ENCODE results near the gene CEACAM7. TPM values are rescaled to one million over a fixed set of nuclear protein-coding genes. Genes with fewer than 3 reads are reported as not detected.

The CEACAM7 gene
- total and polyA plus RNA-seq, 2 donors (not counting 1 experiment from before 2014, with no cell fraction given), result not detected

GRCh38 chr19:41682437-41682836 is 5.6 kb downstream of the CEACAM7 start:
- CTCF ChIA-PET, result interaction anchor here (1.2 kb wide), 1 partner anchor 25 kb away, joined by 3 read pairs; no protein-coding TSS in a partner anchor
- Histone ChIP-seq H3K27me3 (replicated peaks in 1 of 4; ENCODE audit: control extremely low read depth in 1 of 4, control insufficient read depth in 3 of 4, insufficient read depth in 4 of 4, low read length in 3 of 4) (peaks cover 0 to 10% (median 2%) of the 10 kb centered on the region in 4 experiments), H2AFZ (ENCODE audit: insufficient read depth, low read depth, low read length, poor library complexity, severe bottlenecking) (no peak overlapping the region), H3K9me3 (ENCODE audit: control extremely low read depth in 1 of 3, control insufficient read depth in 2 of 3, insufficient read depth in 1 of 3, low read length in 2 of 3) (no peaks in the 10 kb centered on the region), H3K36me3 (replicated peaks in 1 of 2; ENCODE audit: control extremely low read depth in 1 of 2, control insufficient read depth in 1 of 2, extremely low read depth in 1 of 2, insufficient read depth in 2 of 2, low read length in 1 of 2) (no peaks in the 10 kb centered on the region), H3K9ac (ENCODE audit: low read length) (no peak overlapping the region), H3K4me2 (replicated peaks; ENCODE audit: low read depth, low read length, poor library complexity, severe bottlenecking) (no peak overlapping the region), H3K4me3 (ENCODE audit: control extremely low read depth in 1 of 5, extremely low read depth in 1 of 5, insufficient read depth in 1 of 5, low read depth in 2 of 5, low read length in 4 of 5) (no peak overlapping the region), H4K20me1 (ENCODE audit: control insufficient read depth, insufficient read depth, low read length, poor library complexity, severe bottlenecking) (no peaks in the 10 kb centered on the region), H3K27ac (ENCODE audit: low read length in 2 of 2) (no peak overlapping the region), H3K79me2 (ENCODE audit: control insufficient read depth, insufficient read depth, low read length) (no peaks in the 10 kb centered on the region), H3K4me1 (ENCODE audit: control insufficient read depth in 2 of 2, insufficient read depth in 2 of 2, low read length in 2 of 2) (no peaks in the 10 kb centered on the region)
- Mint-ChIP-seq H3K27ac (no peak overlapping the region), H3K4me1 (no peaks in the 10 kb centered on the region), H3K4me3 (no peak overlapping the region), H3K27me3 (peaks cover 53% of the 10 kb centered on the region), H3K9me3 (ENCODE audit: insufficient read depth) (no peaks in the 10 kb centered on the region)
- DNase-seq (no peak), ATAC-seq (ENCODE audit: low read depth) (no peak)
- no peak for TF ChIP-seq EZH2 (IDR thresholded peaks at IDR 0.05; ENCODE audit: borderline replicate concordance, insufficient read depth, low read depth, low read length, poor library complexity, severe bottlenecking)
- TF ChIP-seq CTCF (IDR thresholded peaks at IDR 0.05), result no peak
- POLR2A ChIA-PET, result no interaction called here
- WGBS (ENCODE audit: insufficient coverage), result 75% methylated on average over 4 of the region's 6 CpGs
- intact Hi-C loops (cut with micrococcal nuclease), result no loop called here

- Histone ChIP-seq H3K79me2 (ENCODE audit: control insufficient read depth, insufficient read depth, low read length) (no peaks in the 10 kb centered on the region), H3K27me3 (replicated peaks in 1 of 4; ENCODE audit: control extremely low read depth in 1 of 4, control insufficient read depth in 3 of 4, insufficient read depth in 4 of 4, low read length in 3 of 4) (peaks cover 0 to 9% (median 7%) of the 10 kb centered on the region in 4 experiments), H3K4me1 (ENCODE audit: control insufficient read depth in 2 of 2, insufficient read depth in 2 of 2, low read length in 2 of 2) (no peaks in the 10 kb centered on the region), H3K36me3 (replicated peaks in 1 of 2; ENCODE audit: control extremely low read depth in 1 of 2, control insufficient read depth in 1 of 2, extremely low read depth in 1 of 2, insufficient read depth in 2 of 2, low read length in 1 of 2) (no peaks in the 10 kb centered on the region), H3K9ac (ENCODE audit: low read length) (no peak overlapping the region), H3K27ac (ENCODE audit: low read length in 2 of 2) (no peak overlapping the region), H3K4me3 (ENCODE audit: control extremely low read depth in 1 of 5, extremely low read depth in 1 of 5, insufficient read depth in 1 of 5, low read depth in 2 of 5, low read length in 4 of 5) (no peak overlapping the region), H4K20me1 (ENCODE audit: control insufficient read depth, insufficient read depth, low read length, poor library complexity, severe bottlenecking) (no peaks in the 10 kb centered on the region), H3K9me3 (ENCODE audit: control extremely low read depth in 1 of 3, control insufficient read depth in 2 of 3, insufficient read depth in 1 of 3, low read length in 2 of 3) (peaks cover 0 to 3% (median 3%) of the 10 kb centered on the region in 3 donors), H2AFZ (ENCODE audit: insufficient read depth, low read depth, low read length, poor library complexity, severe bottlenecking) (no peak overlapping the region), H3K4me2 (replicated peaks; ENCODE audit: low read depth, low read length, poor library complexity, severe bottlenecking) (no peak overlapping the region)
- H3K4me1 Mint-ChIP-seq, result peaks cover 4% of the 10 kb centered on the region
- no peaks in the 10 kb centered on the region for H3K9me3 Mint-ChIP-seq (ENCODE audit: insufficient read depth)
- H3K27ac Mint-ChIP-seq, result no peak overlapping the region
- peaks cover 52% of the 10 kb centered on the region for H3K27me3 Mint-ChIP-seq
- ATAC-seq (ENCODE audit: low read depth) (no peak), DNase-seq (no peak)
- 93% methylated on average over 4 of the region's 5 CpGs for WGBS (ENCODE audit: insufficient coverage)
- ChIA-PET CTCF (interaction anchor here (0.6 to 1.2 kb wide), 2 partner anchors 25 to 987 kb away, joined by 3 read pairs; no protein-coding TSS in a partner anchor), POLR2A (no interaction called here)
- no peak overlapping the region for H3K4me3 Mint-ChIP-seq
- TF ChIP-seq CTCF (IDR thresholded peaks at IDR 0.05), result no peak
- no peak for TF ChIP-seq EZH2 (IDR thresholded peaks at IDR 0.05; ENCODE audit: borderline replicate concordance, insufficient read depth, low read depth, low read length, poor library complexity, severe bottlenecking)
- intact Hi-C loops (cut with micrococcal nuclease), result no loop called here
These were observed 16.6 kb downstream of the CEACAM7 start for GRCh38 chr19:41671486-41671885.

All from B cell (primary cell).